Limb (tissue), 2 donors: ENCODE measurements around the gene DLX2.

ENCODE experiments used
- DNase-seq, 2 donors: peaks; one replicate each; pipeline ENCODE4 v3.0.0-alpha.2; 2016; ENCODE audit errors: extremely low spot score in 2 of 2

Gene DLX2

GRCh38 chr2:172107690-172108586 is 5.2 kb upstream of the DLX2 start:
- peak in 1 of 2 donors; percentile 38 for DNase-seq

GRCh38 chr2:172106108-172106961 is 3.6 kb upstream of the DLX2 start:
- peak in 1 of 2 donors; percentile 58 for DNase-seq

GRCh38 chr2:172105471-172106107 is 2.9 kb upstream of the DLX2 start:
- peak in 1 of 2 donors; percentile 42 for DNase-seq

DNA sequence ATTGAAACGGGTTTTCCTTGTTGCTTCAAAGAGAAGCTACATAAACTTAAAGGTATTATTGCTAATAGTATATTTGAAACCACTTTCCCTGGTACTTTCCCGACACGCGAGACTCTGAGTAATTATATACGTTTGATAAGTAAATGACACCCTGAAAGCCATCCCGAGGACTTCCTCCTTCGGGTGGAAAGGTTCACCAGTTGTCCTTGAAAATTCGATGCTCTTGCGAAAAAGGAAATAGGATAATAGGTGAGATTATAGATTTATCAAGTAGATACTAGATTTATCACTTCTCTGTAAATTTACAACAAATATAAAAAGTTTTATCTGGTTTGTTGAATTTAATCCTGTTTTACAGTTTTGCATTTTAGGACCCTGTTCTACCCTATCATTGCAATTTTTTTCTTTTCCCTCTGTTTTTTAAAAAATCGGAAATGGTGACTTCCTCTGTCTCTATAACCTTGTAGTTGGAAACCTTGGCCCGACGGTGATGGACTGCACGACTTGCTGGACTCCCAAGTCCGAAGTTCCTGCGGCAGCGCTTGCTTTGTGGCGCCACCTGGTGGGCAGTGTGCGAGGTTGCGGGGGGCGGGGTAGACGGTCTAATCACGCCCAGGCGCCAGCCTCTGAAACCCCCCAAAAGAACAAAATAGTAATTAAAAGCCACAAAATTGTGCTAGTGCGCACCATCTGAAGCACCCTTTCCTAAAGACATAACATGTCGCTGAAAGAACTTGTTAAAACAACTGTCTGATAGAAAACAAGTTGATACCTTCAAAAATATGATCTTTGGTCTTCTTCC is 972 bp upstream of the DLX2 start:
- DNase-seq: peak; percentile 69 to 91

DNA sequence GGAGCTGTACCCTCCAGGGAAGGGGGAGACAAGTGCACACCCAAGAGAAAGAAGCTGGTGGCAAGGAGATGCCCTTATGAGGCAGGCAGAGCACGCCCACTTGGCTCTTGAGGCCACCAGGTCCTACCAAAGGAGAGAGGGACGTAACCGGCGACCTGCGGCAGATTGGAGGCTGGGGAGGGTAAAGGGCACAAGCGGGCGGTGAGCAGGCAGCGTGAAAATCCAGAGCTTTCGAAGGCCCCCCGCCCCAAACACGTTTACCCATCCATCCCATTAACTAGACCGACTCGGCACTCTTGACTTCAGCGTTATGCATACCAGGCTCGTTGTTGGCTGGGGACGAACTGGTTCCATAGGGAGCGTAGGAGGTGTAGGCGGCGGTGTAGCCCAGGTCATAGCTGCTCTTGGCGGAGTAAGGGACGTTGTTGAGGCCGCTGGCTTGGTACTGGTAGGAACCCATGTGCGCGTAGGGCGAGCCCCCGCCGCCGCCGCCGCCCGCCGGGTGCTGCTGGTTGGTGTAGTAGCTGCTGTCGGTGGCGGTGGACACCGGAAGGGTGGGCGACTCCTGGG is 794 bp downstream of the DLX2 start:
- no peak for DNase-seq

GRCh38 chr2:172100935-172101820 is 1.5 kb downstream of the DLX2 start:
- DNase-seq: no peak

- peak in 1 of 2 donors; percentile 45 for DNase-seq
Measured at GRCh38 chr2:172100080-172100934, 2.4 kb downstream of the DLX2 start.

- no peak for DNase-seq
Measured at GRCh38 chr2:172099472-172100079, 3.1 kb downstream of the DLX2 start.

DNA sequence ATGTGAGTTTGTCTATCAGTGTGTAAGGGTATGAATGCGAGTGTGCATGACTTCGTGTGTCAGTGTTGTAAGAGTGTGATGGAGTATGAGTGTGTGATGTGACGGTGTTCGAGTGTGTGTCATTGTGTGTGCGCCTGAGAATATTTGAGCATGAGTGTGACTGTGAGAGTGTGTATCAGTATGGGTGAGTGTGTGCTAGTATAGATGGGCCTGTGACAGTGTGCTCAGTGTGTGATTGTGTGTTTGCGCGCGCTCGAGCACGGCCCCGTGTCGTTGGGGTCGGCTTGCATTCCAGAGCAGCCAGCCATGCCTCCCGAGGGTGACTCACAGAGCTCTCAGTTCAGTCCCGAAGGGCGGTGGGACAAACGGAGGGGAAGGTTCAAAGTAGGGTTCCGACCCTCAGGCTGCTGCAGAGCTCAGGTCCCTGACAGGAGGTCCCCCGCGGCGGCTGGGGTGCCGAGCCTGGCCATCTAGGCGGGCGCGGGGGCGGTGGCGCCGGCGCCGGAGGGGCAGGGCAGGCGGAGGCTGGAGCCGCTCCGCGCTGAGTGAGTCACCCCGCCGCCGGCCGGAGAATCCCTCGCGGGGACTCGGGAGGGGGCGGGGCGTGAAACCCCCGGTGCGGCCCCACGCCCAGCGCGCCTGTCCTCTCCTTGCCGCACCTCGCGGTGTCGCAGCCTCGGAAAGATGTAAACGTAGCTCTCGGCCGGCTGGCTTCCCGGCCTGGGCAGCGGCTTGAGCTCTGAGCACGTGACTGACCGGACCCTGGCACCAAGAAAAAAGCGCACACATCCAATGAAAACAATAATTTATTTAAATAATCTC is 3.8 kb downstream of the DLX2 start:
- DNase-seq: peak in 1 of 2 donors; percentile 66

DNA sequence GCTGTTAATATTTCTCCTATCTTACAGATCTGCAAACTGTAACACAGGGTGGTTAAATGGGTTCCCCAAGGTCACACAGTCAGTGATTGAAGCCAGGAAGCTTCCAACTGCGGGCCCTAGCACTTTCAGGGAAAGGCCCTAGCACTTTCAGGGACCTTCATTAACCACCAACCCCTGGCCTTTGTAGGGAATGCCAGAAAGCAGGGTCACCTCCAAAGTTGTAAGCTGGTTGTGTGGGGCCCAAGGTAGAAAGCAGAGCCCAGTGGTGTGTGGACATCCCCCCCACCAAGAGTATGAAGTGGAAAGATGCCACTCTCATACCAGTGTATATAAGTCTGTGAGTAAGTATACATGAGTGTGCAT is 4.4 kb downstream of the DLX2 start:
- DNase-seq: no peak

GRCh38 chr2:172097557-172098131 is 5.1 kb downstream of the DLX2 start:
- peak in 1 of 2 donors; percentile 28 for DNase-seq

DNA sequence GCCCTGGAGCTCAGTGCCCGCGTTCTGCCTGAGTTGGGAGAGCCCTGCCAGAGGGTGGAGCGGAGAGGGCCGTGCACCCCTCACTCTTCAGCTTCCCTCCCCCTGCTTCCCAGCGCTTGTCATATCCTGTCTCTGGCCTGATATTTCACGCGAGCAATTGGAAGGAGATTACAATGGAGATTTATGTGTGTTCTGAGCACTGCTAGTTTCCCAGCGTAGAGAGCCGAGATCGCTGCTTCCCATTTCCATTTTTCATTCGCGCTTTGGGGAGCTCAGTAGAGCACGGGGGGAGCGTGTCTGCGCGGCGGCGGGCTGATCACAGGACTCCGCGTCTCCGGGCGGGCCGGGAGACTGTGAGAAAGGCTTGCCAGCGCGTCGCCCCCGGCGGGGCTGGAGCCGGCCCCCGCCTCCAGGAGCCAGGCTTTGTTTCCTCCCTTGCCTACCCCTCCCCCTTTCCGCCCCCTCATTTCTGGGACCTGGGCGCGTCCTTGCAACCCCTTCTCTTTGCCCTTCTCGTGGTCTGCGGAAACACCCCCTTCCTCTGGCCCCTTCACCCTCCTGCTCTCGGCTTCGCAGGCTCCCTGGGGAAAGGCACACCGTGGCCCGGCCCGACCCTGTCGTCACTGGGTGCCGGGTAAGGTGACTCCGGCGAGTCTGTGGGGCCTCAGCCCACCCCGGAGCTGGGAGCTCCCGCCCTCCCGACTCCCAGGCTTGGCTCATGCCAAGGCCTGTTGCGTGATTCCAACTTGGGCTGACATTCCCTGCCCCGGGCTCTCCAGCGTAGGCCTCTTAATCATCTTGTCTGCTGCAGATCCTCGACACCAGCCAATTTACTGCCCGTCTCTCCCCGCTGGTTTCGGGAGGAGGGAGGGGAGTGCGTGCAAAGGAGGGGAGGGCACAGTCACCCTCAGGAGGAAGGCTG is 5.8 kb downstream of the DLX2 start:
- DNase-seq: peak in 1 of 2 donors; percentile 56

DNA sequence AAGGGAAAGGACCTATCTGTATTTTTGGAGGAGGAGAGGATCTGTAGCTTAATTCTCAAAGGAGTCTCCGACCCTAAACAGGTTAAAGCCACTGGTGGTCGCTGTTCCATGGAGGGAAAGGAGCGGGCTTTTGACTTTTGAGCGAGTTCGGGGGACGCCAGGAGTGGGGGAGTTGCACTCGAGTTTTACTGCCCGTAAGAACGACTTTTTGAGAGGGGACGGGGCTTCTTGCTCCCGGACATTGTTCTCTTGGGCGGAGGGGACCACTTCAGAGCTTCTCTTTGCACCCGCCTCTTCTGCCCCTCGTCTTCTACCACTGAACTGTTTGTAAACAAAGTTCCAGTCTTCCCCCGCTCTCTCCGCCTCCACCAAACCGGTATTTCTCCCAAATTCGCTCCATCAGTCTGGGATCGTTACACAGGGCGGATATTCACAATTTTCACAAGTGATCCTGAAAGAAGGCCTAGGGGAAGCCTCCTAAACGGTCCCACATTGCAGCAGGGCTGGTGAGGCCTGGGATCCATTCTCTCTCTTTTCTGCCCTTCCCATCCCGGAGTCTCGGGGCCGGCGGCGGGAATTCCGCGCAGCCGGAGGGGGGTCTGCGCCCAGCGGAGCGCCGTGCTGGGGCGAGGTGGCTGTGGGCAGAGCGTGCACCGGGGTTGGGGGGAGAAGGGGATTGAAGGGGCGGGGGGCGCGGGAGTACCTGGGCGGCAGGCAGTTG is 6.6 kb downstream of the DLX2 start:
- DNase-seq: peak in 1 of 2 donors; percentile 53

GRCh38 chr2:172095146-172095904 is 7.4 kb downstream of the DLX2 start:
- DNase-seq: peak in 1 of 2 donors; percentile 75
